OCI-LY1 (cell line): ENCODE results near the gene CUX1.
"Not testable (repeated sequence)": the region's sequence is repeated elsewhere in the genome, so short reads cannot be mapped to it uniquely, and the experiment has no call there.

Experiments used
- H2AFZ ChIP-seq: fragments of 200-600 bp; sonication (generic), shearing (Covaris generic); 2 replicates; pipeline ENCODE4 v1.6.0; 2014; ENCODE audit warnings: antibody characterized with exemption, mild to moderate bottlenecking, low read length
- H3F3A ChIP-seq: fragments of 200-600 bp; sonication (generic), shearing (Covaris generic); 2 replicates; pipeline ENCODE4 v1.6.0; 2014; ENCODE audit warnings: mild to moderate bottlenecking, antibody characterized with exemption, low read length, moderate library complexity; ENCODE audit not compliant: insufficient read depth
- H3K27ac ChIP-seq: fragments of 200-600 bp; sonication (generic); 2 replicates; pipeline ENCODE4 v1.5.1; 2014; ENCODE audit warnings: low read length, mixed run types, mild to moderate bottlenecking, low read depth; ENCODE audit not compliant: poor library complexity, severe bottlenecking
- H3K27me3 ChIP-seq: fragments of 200-600 bp; sonication (generic); 2 replicates; pipeline ENCODE4 v1.6.0; 2014; ENCODE audit warnings: antibody characterized with exemption, mild to moderate bottlenecking, low read length, moderate library complexity; ENCODE audit not compliant: insufficient read depth
- H3K36me3 ChIP-seq: fragments of 200-600 bp; sonication (generic); 2 replicates; pipeline ENCODE4 v1.6.1; 2014; ENCODE audit warnings: mild to moderate bottlenecking, antibody characterized with exemption, low read length, moderate library complexity, mixed read lengths; ENCODE audit not compliant: insufficient read depth
- H3K4me1 ChIP-seq: fragments of 200-600 bp; sonication (generic); 2 replicates; pipeline ENCODE4 v1.5.1; 2014; ENCODE audit warnings: mild to moderate bottlenecking, low read length, moderate library complexity; ENCODE audit not compliant: insufficient read depth, severe bottlenecking
- H3K4me2 ChIP-seq: fragments of 200-600 bp; sonication (generic), shearing (Covaris generic); 2 replicates; pipeline ENCODE4 v1.6.1; 2014; ENCODE audit warnings: low read length
- H3K4me3 ChIP-seq: fragments of 200-600 bp; sonication (generic); 2 replicates; pipeline ENCODE4 v1.5.1; 2014; ENCODE audit warnings: low read length, low read depth, mild to moderate bottlenecking, mixed read lengths; ENCODE audit not compliant: poor library complexity, severe bottlenecking
- H3K79me2 ChIP-seq: fragments of 200-600 bp; shearing (Covaris generic); 2 replicates; pipeline ENCODE4 v1.6.1; 2016; ENCODE audit warnings: mixed run types, low read length, mixed read lengths; ENCODE audit not compliant: insufficient read depth
- H3K9ac ChIP-seq: fragments of 200-600 bp; sonication (generic), shearing (Covaris generic); 2 replicates; pipeline ENCODE4 v1.6.1; 2014; ENCODE audit warnings: mild to moderate bottlenecking, low read length, mixed read lengths
- H3K9me2 ChIP-seq: fragments of 200-600 bp; sonication (generic), shearing (Covaris generic); 2 replicates; pipeline ENCODE4 v1.6.1; 2014; ENCODE audit warnings: low read depth, mild to moderate bottlenecking, low read length, mixed read lengths
- H3K9me3 ChIP-seq: fragments of 200-600 bp; shearing (Covaris generic); 2 replicates; pipeline ENCODE4 v1.6.1; 2014; ENCODE audit warnings: low read length, mixed read lengths
- H4K20me1 ChIP-seq: fragments of 200-600 bp; sonication (generic), shearing (Covaris generic); 2 replicates; pipeline ENCODE4 v1.6.0; 2016; ENCODE audit warnings: mild to moderate bottlenecking, low read length; ENCODE audit not compliant: insufficient read depth
- CTCF ChIP-seq: fragments of 200-600 bp; sonication (generic), shearing (Covaris generic); IDR thresholded peaks from 2 replicates; pipeline ENCODE4 v1.5.1; 2017; ENCODE audit warnings: mild to moderate bottlenecking, antibody characterized with exemption, low read length, moderate library complexity, mixed read lengths
- EZH2 ChIP-seq: fragments of 200-600 bp; sonication (generic), shearing (Covaris generic); IDR thresholded peaks from 2 replicates; pipeline ENCODE4 v1.8.0; 2017; ENCODE audit warnings: borderline replicate concordance, mixed run types, mild to moderate bottlenecking, antibody characterized with exemption, low read length, moderate library complexity, mixed read lengths

The CUX1 gene

GRCh38 chr7:102042016-102042656 lies 224.7 kb downstream of the CUX1 start:
- no peaks in the 10 kb centered on the region for H3F3A ChIP-seq
- no peak overlapping the region for H3K4me2 ChIP-seq
- no peak for TF ChIP-seq EZH2
- TF ChIP-seq CTCF, result no peak
- no peaks in the 10 kb centered on the region for H3K27me3 ChIP-seq
- peaks cover 16% of the 10 kb centered on the region; the same call in 1 of the 2 replicates for H3K79me2 ChIP-seq
- peaks cover 30% of the 10 kb centered on the region for H3K36me3 ChIP-seq
- H3K9me3 ChIP-seq, result no peaks in the 10 kb centered on the region
- H3K4me1 ChIP-seq, result peaks cover 68% of the 10 kb centered on the region
- no peak overlapping the region for H2AFZ ChIP-seq
- H3K27ac ChIP-seq, result peak overlapping the region; percentile 71
- H4K20me1 ChIP-seq, result no peaks in the 10 kb centered on the region
- H3K4me3 ChIP-seq, result no peak overlapping the region
- no peaks in the 10 kb centered on the region for H3K9me2 ChIP-seq
- H3K9ac ChIP-seq, result no peak overlapping the region

- not testable (repeated sequence) for H3K4me3 ChIP-seq, H3K27me3 ChIP-seq, H3F3A ChIP-seq, H2AFZ ChIP-seq, H3K4me2 ChIP-seq, H3K9me2 ChIP-seq, H3K9me3 ChIP-seq, H4K20me1 ChIP-seq, H3K9ac ChIP-seq
- Histone ChIP-seq H3K79me2 (peaks cover 17% of the 10 kb centered on the region; the same call in 1 of the 2 replicates), H3K27ac (peak overlapping the region; percentile 71), H3K36me3 (peaks cover 29% of the 10 kb centered on the region), H3K4me1 (peaks cover 74% of the 10 kb centered on the region)
Measured at GRCh38 chr7:102042796-102043195, 225.4 kb downstream of the CUX1 start.

- Histone ChIP-seq H3K79me2 (peaks cover 17% of the 10 kb centered on the region; the same call in 1 of the 2 replicates), H3K27ac (peak overlapping the region; percentile 71)
Measured at GRCh38 chr7:102044641-102044983, 227.2 kb downstream of the CUX1 start.

More at GRCh38 chr7:102044641-102044983, 227.2 kb downstream of the CUX1 start:
- Histone ChIP-seq H3K9me2 (no peaks in the 10 kb centered on the region), H3K27me3 (no peaks in the 10 kb centered on the region), H3K36me3 (peaks cover 28% of the 10 kb centered on the region; the same call in 1 of the 2 replicates), H2AFZ (no peak overlapping the region), H3K9me3 (no peaks in the 10 kb centered on the region), H3K4me3 (peak overlapping the region; percentile 36), H3K4me2 (peak overlapping the region; percentile 60), H4K20me1 (no peaks in the 10 kb centered on the region), H3K4me1 (peaks cover 88% of the 10 kb centered on the region), H3F3A (no peaks in the 10 kb centered on the region), H3K9ac (peak overlapping the region; percentile 41)
- TF ChIP-seq EZH2 (no peak), CTCF (no peak)
